MM.1S (cell line): ENCODE measurements around the gene KCTD11.
"Not testable (repeated sequence)": the region's sequence is repeated elsewhere in the genome, so short reads cannot be mapped to it uniquely, and the experiment has no call there.

ENCODE experiments used
- DNase-seq: peaks from one replicate; pipeline ENCODE4 v3.0.0-alpha.2; 2015
- H2AFZ ChIP-seq: fragments of 300-600 bp; sonication (generic); 2 replicates; pipeline ENCODE4 v1.6.0; 2016; ENCODE audit warnings: antibody characterized with exemption, low read length
- H3F3A ChIP-seq: fragments of 300-600 bp; sonication (generic); 2 replicates; pipeline ENCODE4 v1.6.1; 2016; ENCODE audit warnings: mild to moderate bottlenecking, antibody characterized with exemption, low read length, moderate library complexity, mixed read lengths; ENCODE audit not compliant: insufficient read depth
- H3K27ac ChIP-seq: fragments of 300-600 bp; sonication (generic); 2 replicates; pipeline ENCODE4 v1.5.1; 2016; ENCODE audit warnings: mild to moderate bottlenecking, low read length
- H3K27me3 ChIP-seq: fragments of 300-600 bp; sonication (generic); replicated peaks from 2 replicates; pipeline ENCODE4 v1.6.0; 2016; ENCODE audit warnings: low read length; ENCODE audit not compliant: insufficient read depth
- H3K36me3 ChIP-seq: fragments of 300-600 bp; sonication (generic); replicated peaks from 2 replicates; pipeline ENCODE4 v1.6.1; 2016; ENCODE audit warnings: mild to moderate bottlenecking, low read length, mixed read lengths; ENCODE audit not compliant: insufficient read depth
- H3K4me1 ChIP-seq: fragments of 300-600 bp; sonication (generic); 2 replicates; pipeline ENCODE4 v1.6.1; 2016; ENCODE audit warnings: low read length, mixed read lengths
- H3K4me2 ChIP-seq: fragments of 300-600 bp; sonication (generic); 2 replicates; pipeline ENCODE4 v1.6.0; 2016; ENCODE audit warnings: low read depth, low read length
- H3K4me3 ChIP-seq: fragments of 300-600 bp; sonication (generic); 2 replicates; pipeline ENCODE4 v1.5.1; 2016; ENCODE audit warnings: low read length, mixed read lengths
- H3K79me2 ChIP-seq: fragments of 300-600 bp; sonication (generic); 2 replicates; pipeline ENCODE4 v1.6.1; 2016; ENCODE audit warnings: mixed run types, low read length, mixed read lengths
- H3K9ac ChIP-seq: fragments of 300-600 bp; sonication (generic); 2 replicates; pipeline ENCODE4 v1.6.1; 2016; ENCODE audit warnings: low read length, mixed read lengths
- H3K9me2 ChIP-seq: fragments of 300-600 bp; sonication (generic); replicated peaks from 2 replicates; pipeline ENCODE4 v1.6.1; 2016; ENCODE audit warnings: mild to moderate bottlenecking, low read length, mixed read lengths; ENCODE audit not compliant: insufficient read depth
- H3K9me3 ChIP-seq: fragments of 300-600 bp; sonication (generic); replicated peaks from 2 replicates; pipeline ENCODE4 v1.6.1; 2016; ENCODE audit warnings: mild to moderate bottlenecking, low read length, mixed read lengths; ENCODE audit not compliant: insufficient read depth
- H4K20me1 ChIP-seq: fragments of 300-600 bp; sonication (generic); 2 replicates; pipeline ENCODE4 v1.6.1; 2016; ENCODE audit warnings: mild to moderate bottlenecking, low read length, moderate library complexity, mixed read lengths; ENCODE audit not compliant: insufficient read depth
- CTCF ChIP-seq: fragments of 300-600 bp; sonication (generic); IDR thresholded peaks from 2 replicates; pipeline ENCODE4 v1.5.1; 2016; ENCODE audit warnings: antibody characterized with exemption, low read length, mixed read lengths
- EZH2 ChIP-seq: fragments of 300-600 bp; sonication (generic); optimal IDR thresholded peaks from 2 replicates; pipeline ENCODE3; 2017; ENCODE audit warnings: low read depth, mild to moderate bottlenecking, antibody characterized with exemption, low read length, mixed read lengths
- EZH2phosphoT487 ChIP-seq: fragments of 300-600 bp; sonication (generic); IDR thresholded peaks from 2 replicates; pipeline ENCODE4 v1.6.1; 2018; ENCODE audit warnings: antibody characterized with exemption, low read length

The KCTD11 gene

GRCh38 chr17:7336240-7337175 is 15.5 kb upstream of the KCTD11 start, which contains the start of gene ACAP1:
Gene ACAP1, plus strand, starts transcription at chr17:7336529. Its CDS starts 206 bp downstream, at chr17:7336735.
- no peaks in the 10 kb centered on the region for H3K9me3 ChIP-seq
- H3K9me2 ChIP-seq, result no peaks in the 10 kb centered on the region
- peaks cover 11% of the 10 kb centered on the region for H3K4me1 ChIP-seq
- peaks cover 12% of the 10 kb centered on the region for H3F3A ChIP-seq
- H3K9ac ChIP-seq, result peak within 1 kb of the TSS; percentile 41; the same call in 1 of the 2 replicates
- H3K4me2 ChIP-seq, result peak within 1 kb of the TSS; percentile 58
- H3K27ac ChIP-seq, result peak within 1 kb of the TSS; percentile 30; the same call in 1 of the 2 replicates
- H3K36me3 ChIP-seq, result no peaks in the 10 kb centered on the region
- H4K20me1 ChIP-seq, result no peaks in the 10 kb centered on the region
- DNase-seq, result peak; percentile 70
- peaks cover 24% of the 10 kb centered on the region for H3K79me2 ChIP-seq
- TF ChIP-seq EZH2 (no peak), EZH2phosphoT487 (no peak), CTCF (no peak)
- peak within 1 kb of the TSS; percentile 67 for H3K4me3 ChIP-seq
- peak within 1 kb of the TSS; percentile 24; the same call in 1 of the 2 replicates for H2AFZ ChIP-seq
- H3K27me3 ChIP-seq, result no peaks in the 10 kb centered on the region

- H3K9me2 ChIP-seq, DNase-seq, H3K36me3 ChIP-seq, H3K27ac ChIP-seq, H3F3A ChIP-seq, H2AFZ ChIP-seq, H4K20me1 ChIP-seq, H3K9me3 ChIP-seq, H3K27me3 ChIP-seq, H3K4me1 ChIP-seq, H3K9ac ChIP-seq: not testable (repeated sequence)
- H3K79me2 ChIP-seq, result peaks cover 24% of the 10 kb centered on the region
- H3K4me3 ChIP-seq, result peak overlapping the region; percentile 67; the same call in 1 of the 2 replicates
- peak overlapping the region; percentile 58; the same call in 1 of the 2 replicates for H3K4me2 ChIP-seq
These were observed 14.4 kb upstream of the KCTD11 start for GRCh38 chr17:7337600-7337999.

GRCh38 chr17:7340179-7340578 is 11.8 kb upstream of the KCTD11 start:
- no peaks in the 10 kb centered on the region for H3K27me3 ChIP-seq
- no peak for TF ChIP-seq EZH2phosphoT487
- no peak for TF ChIP-seq CTCF
- no peak for TF ChIP-seq EZH2
- no peaks in the 10 kb centered on the region for H3K36me3 ChIP-seq
- H3K9me3 ChIP-seq, result no peaks in the 10 kb centered on the region
- no peak overlapping the region for H2AFZ ChIP-seq
- no peaks in the 10 kb centered on the region for H3K9me2 ChIP-seq
- peaks cover 3% of the 10 kb centered on the region; the same call in 1 of the 2 replicates for H3K4me1 ChIP-seq
- no peak for DNase-seq
- H3F3A ChIP-seq, result 0 out of 2 replicates have a peak, but pooled peaks cover 3% of the 10 kb centered on the region
- H3K4me3 ChIP-seq, result no peak overlapping the region
- H3K27ac ChIP-seq, result no peak overlapping the region
- H3K79me2 ChIP-seq, result peaks cover 24% of the 10 kb centered on the region
- no peak overlapping the region for H3K9ac ChIP-seq
- no peak overlapping the region for H3K4me2 ChIP-seq
- no peaks in the 10 kb centered on the region for H4K20me1 ChIP-seq

- Histone ChIP-seq H3K79me2 (peaks cover 18% of the 10 kb centered on the region), H3K4me1 (no peaks in the 10 kb centered on the region), H3K27ac (no peak overlapping the region), H3K36me3 (no peaks in the 10 kb centered on the region), H3K9ac (no peak overlapping the region), H3K9me3 (no peaks in the 10 kb centered on the region), H3K4me2 (no peak overlapping the region), H3K4me3 (no peak overlapping the region), H4K20me1 (no peaks in the 10 kb centered on the region), H3K9me2 (no peaks in the 10 kb centered on the region), H3K27me3 (no peaks in the 10 kb centered on the region), H2AFZ (no peak overlapping the region), H3F3A (0 out of 2 replicates have a peak, but pooled peaks cover 3% of the 10 kb centered on the region)
- no peak for DNase-seq
- TF ChIP-seq EZH2, result no peak
- TF ChIP-seq EZH2phosphoT487, result no peak
- no peak for TF ChIP-seq CTCF
These were observed 10.1 kb upstream of the KCTD11 start for GRCh38 chr17:7341842-7342241.
